ENCODE results near the gene ST3GAL2.
"Not testable (repeated sequence)": the region's sequence is repeated elsewhere in the genome, so short reads cannot be mapped to it uniquely, and the experiment has no call there.

ST3GAL2 gene

GRCh38 chr16:70370145-70370544 lies 68.8 kb downstream of the ST3GAL2 start:
- TF ChIP-seq CTCF (conservative IDR thresholded peaks at IDR 0.05; ENCODE audit: low read length): peak; percentile 68
- DNase-seq (ENCODE audit: low read depth): peak; percentile 35
- H3K4me3 ChIP-seq (ENCODE audit: low read length): not testable (repeated sequence)

GRCh38 chr16:70364399-70364798 lies 74.5 kb downstream of the ST3GAL2 start:
- H3K4me3 ChIP-seq (ENCODE audit: low read length): no peak overlapping the region
- DNase-seq (ENCODE audit: low read depth): no peak
- TF ChIP-seq CTCF (conservative IDR thresholded peaks at IDR 0.05; ENCODE audit: low read length): no peak

- no peak for DNase-seq (ENCODE audit: low read depth)
- no peak for TF ChIP-seq CTCF (conservative IDR thresholded peaks at IDR 0.05; ENCODE audit: low read length)
- H3K4me3 ChIP-seq (ENCODE audit: low read length): no peak overlapping the region
Measured at GRCh38 chr16:70359552-70359951, 79.3 kb downstream of the ST3GAL2 start.

GRCh38 chr16:70349783-70350182 lies 89.1 kb downstream of the ST3GAL2 start:
- no peak overlapping the region for H3K4me3 ChIP-seq (ENCODE audit: low read length)
- no peak for DNase-seq (ENCODE audit: low read depth)
- TF ChIP-seq CTCF (conservative IDR thresholded peaks at IDR 0.05; ENCODE audit: low read length): no peak

- TF ChIP-seq CTCF (conservative IDR thresholded peaks at IDR 0.05; ENCODE audit: low read length): no peak
- H3K4me3 ChIP-seq (ENCODE audit: low read length): no peak overlapping the region
- DNase-seq (ENCODE audit: low read depth): peak; percentile 16
Measured at GRCh38 chr16:70348991-70349390, 89.9 kb downstream of the ST3GAL2 start.

- H3K4me3 ChIP-seq (ENCODE audit: low read length): peak overlapping the region; percentile 94
- no peak for DNase-seq (ENCODE audit: low read depth)
- no peak for TF ChIP-seq CTCF (conservative IDR thresholded peaks at IDR 0.05; ENCODE audit: low read length)
Measured at GRCh38 chr16:70345840-70346239, 93.1 kb downstream of the ST3GAL2 start.

GRCh38 chr16:70342016-70342415 lies 96.9 kb downstream of the ST3GAL2 start:
- no peak for DNase-seq (ENCODE audit: low read depth)
- H3K4me3 ChIP-seq (ENCODE audit: low read length): no peak overlapping the region
- TF ChIP-seq CTCF (conservative IDR thresholded peaks at IDR 0.05; ENCODE audit: low read length): no peak

Measured in AG10803 (cell line).